SJSA1 (cell line): ENCODE results near the gene TTBK1. TPM values are rescaled to one million over a fixed set of nuclear protein-coding genes. Genes with fewer than 3 reads are reported as not detected.

ENCODE experiments used
- DNase-seq, 2 experiments: peaks; one replicate each; pipeline ENCODE4 v3.0.0-alpha.2; 2015 to 2020; ENCODE audit warnings: low spot score in 2 of 2, low read depth in 1 of 2
- H3K27ac ChIP-seq: fragments of 250-450 bp; sonication (Bioruptor Pico); 2 replicates; pipeline ENCODE4 v1.5.1; 2020; ENCODE audit warnings: mild to moderate bottlenecking, moderate library complexity
- H3K27me3 ChIP-seq: fragments of 250-450 bp; sonication (Bioruptor Pico); replicated peaks from 2 replicates; pipeline ENCODE4 v1.5.1; 2020; ENCODE audit warnings: mild to moderate bottlenecking, moderate library complexity
- H3K36me3 ChIP-seq: fragments of 250-450 bp; sonication (Bioruptor Pico); 2 replicates; pipeline ENCODE4 v1.5.1; 2020; ENCODE audit warnings: mild to moderate bottlenecking
- H3K4me1 ChIP-seq: fragments of 250-450 bp; sonication (Bioruptor Pico); replicated peaks from 2 replicates; pipeline ENCODE4 v1.6.1; 2021; ENCODE audit warnings: mild to moderate bottlenecking
- H3K4me3 ChIP-seq: fragments of 250-450 bp; sonication (Bioruptor Pico); 2 replicates; pipeline ENCODE4 v1.5.1; 2020; ENCODE audit warnings: mild to moderate bottlenecking
- H3K9me3 ChIP-seq: fragments of 250-450 bp; sonication (Bioruptor Pico); replicated peaks from 2 replicates; pipeline ENCODE4 v1.5.1; 2020; ENCODE audit warnings: mild to moderate bottlenecking
- total RNA-seq: library from RNA; depleted of rRNA; stranded (reverse); fragments of >200 nt; shearing (Covaris generic); gene quantifications from 2 replicates; pipeline ENCODE4 v1.2.3, GENCODE V29; 2014

The TTBK1 gene
- total RNA-seq, 1 experiment from 2014 or later, result not detected

GRCh38 chr6:43215066-43215465, 28.2 kb upstream of the TTBK1 start:
- no peak for DNase-seq
- no peaks in the 10 kb centered on the region for H3K27me3 ChIP-seq
- no peak overlapping the region for H3K4me3 ChIP-seq
- H3K4me1 ChIP-seq, result no peaks in the 10 kb centered on the region
- H3K9me3 ChIP-seq, result no peaks in the 10 kb centered on the region
- peaks cover 17% of the 10 kb centered on the region for H3K36me3 ChIP-seq
- H3K27ac ChIP-seq, result no peak overlapping the region

DNA sequence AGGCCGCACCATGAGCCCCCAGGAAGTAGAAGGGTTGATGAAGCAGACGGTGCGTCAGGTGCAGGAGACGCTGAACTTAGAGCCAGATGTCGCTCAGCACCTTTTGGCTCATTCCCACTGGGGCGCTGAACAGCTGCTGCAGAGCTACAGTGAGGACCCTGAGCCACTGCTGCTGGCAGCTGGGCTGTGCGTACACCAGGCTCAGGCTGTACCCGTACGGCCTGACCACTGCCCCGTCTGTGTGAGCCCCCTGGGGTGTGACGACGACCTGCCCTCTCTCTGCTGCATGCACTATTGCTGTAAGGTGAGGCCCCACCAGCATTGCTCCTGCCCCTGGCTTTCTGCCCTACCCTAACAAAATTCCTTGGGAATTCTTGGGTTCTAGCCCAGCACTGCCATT, 27.1 kb upstream of the TTBK1 start:
- Histone ChIP-seq H3K36me3 (peaks cover 22% of the 10 kb centered on the region), H3K4me3 (no peak overlapping the region), H3K9me3 (no peaks in the 10 kb centered on the region), H3K27ac (no peak overlapping the region), H3K4me1 (no peaks in the 10 kb centered on the region), H3K27me3 (no peaks in the 10 kb centered on the region)
- DNase-seq, result no peak

DNA sequence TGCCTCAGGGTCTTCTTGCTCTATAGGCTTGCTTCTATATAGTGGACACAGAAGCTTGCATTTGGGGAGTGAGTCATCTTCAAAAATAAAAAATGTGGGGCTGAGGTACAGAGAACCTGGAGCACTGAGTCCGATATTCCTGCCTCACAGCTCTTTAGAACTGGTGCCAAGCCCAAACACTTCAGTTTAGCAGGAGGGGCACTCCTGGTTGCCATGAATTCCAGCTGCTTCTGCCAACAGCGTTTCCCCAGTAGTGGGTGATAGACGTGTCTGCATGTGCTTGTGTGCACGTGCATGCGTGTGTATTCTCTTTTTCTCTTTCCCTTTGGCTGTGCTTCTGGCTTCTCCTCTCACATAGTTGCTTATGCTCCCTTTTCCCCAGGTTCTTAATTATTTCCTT, 25.9 kb upstream of the TTBK1 start:
- DNase-seq, result no peak
- no peak overlapping the region for H3K4me3 ChIP-seq
- no peak overlapping the region for H3K27ac ChIP-seq
- no peaks in the 10 kb centered on the region for H3K27me3 ChIP-seq
- H3K4me1 ChIP-seq, result no peaks in the 10 kb centered on the region
- H3K36me3 ChIP-seq, result peaks cover 22% of the 10 kb centered on the region
- no peaks in the 10 kb centered on the region for H3K9me3 ChIP-seq

GRCh38 chr6:43219119-43219518, 24.2 kb upstream of the TTBK1 start:
- Histone ChIP-seq H3K27ac (no peak overlapping the region), H3K27me3 (no peaks in the 10 kb centered on the region), H3K36me3 (peaks cover 24% of the 10 kb centered on the region), H3K9me3 (no peaks in the 10 kb centered on the region), H3K4me3 (no peak overlapping the region), H3K4me1 (peaks cover 2% of the 10 kb centered on the region; the same call in 1 of the 2 replicates)
- DNase-seq, result no peak

DNA sequence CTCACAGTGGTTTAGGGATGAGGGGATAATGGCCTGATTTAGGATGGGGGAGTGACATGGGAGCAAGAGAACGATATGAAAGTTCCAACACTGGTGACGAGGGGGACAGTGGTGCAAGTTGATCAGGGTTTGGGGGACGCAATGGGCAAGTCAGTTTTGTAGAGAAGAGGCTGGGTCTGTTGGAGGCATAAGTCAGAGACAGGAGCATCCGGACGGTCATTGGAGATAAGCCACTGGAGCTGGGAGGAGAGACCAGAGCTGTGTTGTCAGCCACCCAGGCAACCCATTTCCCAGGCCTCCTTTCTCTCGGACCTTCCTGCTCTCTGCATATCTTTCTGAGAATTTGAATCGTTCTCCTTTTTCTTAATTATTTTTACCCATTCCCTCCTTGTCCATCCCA, 23.5 kb upstream of the TTBK1 start:
- DNase-seq, result no peak
- Histone ChIP-seq H3K36me3 (peaks cover 30% of the 10 kb centered on the region), H3K9me3 (no peaks in the 10 kb centered on the region), H3K27me3 (no peaks in the 10 kb centered on the region), H3K27ac (no peak overlapping the region), H3K4me1 (peaks cover 9% of the 10 kb centered on the region; the same call in 1 of the 2 replicates), H3K4me3 (no peak overlapping the region)

GRCh38 chr6:43220439-43220951, 22.8 kb upstream of the TTBK1 start:
- peaks cover 9% of the 10 kb centered on the region; the same call in 1 of the 2 replicates for H3K4me1 ChIP-seq
- no peak overlapping the region for H3K4me3 ChIP-seq
- H3K36me3 ChIP-seq, result peaks cover 29% of the 10 kb centered on the region
- H3K27ac ChIP-seq, result no peak overlapping the region
- H3K27me3 ChIP-seq, result no peaks in the 10 kb centered on the region
- no peak for DNase-seq
- H3K9me3 ChIP-seq, result no peaks in the 10 kb centered on the region

DNA sequence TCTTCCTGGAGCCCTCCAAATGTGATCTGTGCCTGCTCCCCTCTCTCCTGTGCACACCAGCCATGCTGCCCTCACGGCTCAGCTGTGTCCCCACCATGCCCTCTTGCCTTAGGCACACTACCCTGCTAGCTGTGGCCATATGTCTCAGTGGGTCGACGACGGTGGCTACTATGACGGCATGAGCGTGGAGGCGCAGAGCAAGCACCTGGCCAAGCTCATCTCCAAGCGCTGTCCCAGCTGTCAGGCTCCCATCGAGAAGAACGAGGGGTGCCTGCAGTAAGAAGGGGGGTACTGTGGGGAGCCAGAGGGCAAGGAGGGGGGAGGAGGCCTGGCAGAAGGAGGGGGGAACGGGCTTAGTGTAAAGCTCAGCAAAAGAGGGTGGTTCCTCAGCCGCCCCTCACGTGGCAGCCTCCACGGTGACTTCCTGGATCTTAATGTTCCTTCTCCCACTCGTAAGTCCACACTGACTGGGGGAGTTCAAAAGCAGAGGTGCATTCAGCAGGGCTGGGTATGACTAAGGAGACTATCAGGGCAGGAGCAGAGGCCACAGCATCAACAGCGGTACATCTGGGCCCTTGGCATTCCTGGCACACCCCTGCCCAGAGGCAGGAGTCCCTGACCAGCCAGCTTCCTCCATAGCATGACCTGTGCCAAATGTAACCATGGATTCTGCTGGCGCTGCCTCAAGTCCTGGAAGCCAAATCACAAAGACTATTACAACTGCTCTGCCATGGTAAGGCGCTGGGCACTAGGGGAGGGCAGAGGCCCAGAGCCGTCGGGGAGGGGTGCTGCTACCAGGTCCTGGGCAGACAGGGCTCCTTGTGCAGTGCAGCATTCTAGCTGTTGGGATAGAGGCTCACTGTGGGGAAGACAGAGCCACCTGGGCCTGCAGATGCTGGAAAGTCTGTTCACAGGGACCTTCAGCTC, 22.0 kb upstream of the TTBK1 start:
- Histone ChIP-seq H3K4me1 (peaks cover 9% of the 10 kb centered on the region; the same call in 1 of the 2 replicates), H3K4me3 (no peak overlapping the region), H3K9me3 (no peaks in the 10 kb centered on the region), H3K27ac (no peak overlapping the region), H3K27me3 (no peaks in the 10 kb centered on the region), H3K36me3 (peaks cover 21% of the 10 kb centered on the region)
- no peak for DNase-seq

DNA sequence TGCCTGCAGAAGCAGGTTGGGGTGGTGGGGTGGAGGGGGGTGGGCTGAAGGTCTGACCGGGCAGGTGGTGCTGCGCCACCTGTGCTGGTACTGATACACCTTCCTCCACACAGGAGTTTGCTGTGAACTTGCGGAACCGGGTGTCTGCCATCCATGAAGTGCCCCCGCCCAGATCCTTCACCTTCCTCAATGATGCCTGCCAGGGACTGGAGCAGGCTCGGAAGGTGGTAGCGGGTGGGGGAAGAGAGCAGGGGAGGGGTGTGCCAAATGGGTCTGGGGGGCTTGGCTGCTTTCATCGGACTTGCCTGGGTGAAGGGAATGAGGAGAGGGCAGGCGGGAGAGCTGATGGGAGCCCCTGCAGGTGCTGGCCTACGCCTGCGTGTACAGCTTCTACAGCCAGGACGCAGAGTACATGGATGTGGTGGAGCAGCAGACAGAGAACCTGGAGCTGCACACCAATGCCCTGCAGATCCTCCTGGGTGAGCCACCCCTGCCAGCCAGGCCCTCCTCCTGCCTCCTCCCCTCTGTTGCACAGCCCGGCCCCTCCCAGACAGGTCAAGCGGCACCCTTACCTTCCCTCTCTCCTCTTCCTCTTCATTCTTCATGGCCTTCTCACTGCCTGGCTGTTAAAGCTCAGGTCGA, 20.7 kb upstream of the TTBK1 start:
- DNase-seq, result no peak

DNA sequence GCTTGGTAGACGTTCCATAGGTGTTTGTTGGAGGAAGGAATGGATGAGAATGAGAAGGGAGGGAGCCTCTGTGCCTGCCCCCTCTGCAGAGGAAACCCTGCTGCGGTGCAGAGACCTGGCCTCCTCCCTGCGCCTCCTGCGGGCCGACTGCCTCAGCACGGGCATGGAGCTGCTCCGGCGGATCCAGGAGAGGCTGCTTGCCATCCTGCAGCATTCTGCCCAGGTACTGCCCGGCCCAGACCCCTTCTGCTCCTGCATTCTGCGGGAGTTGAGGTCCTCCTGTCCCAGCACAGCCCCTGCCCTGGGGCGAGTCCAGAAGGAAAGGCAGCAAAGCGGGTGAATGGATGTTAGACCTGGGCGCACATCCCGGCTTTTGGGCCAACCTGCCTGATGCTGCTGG, 20.1 kb upstream of the TTBK1 start:
- Histone ChIP-seq H3K4me1 (peaks cover 9% of the 10 kb centered on the region; the same call in 1 of the 2 replicates), H3K36me3 (peaks cover 16% of the 10 kb centered on the region), H3K27me3 (no peaks in the 10 kb centered on the region), H3K4me3 (no peak overlapping the region), H3K27ac (no peak overlapping the region), H3K9me3 (no peaks in the 10 kb centered on the region)
- DNase-seq, result no peak

More for the DNA sequence above, 20.7 kb upstream of the TTBK1 start:
- Histone ChIP-seq H3K27ac (no peak overlapping the region), H3K4me3 (no peak overlapping the region), H3K27me3 (no peaks in the 10 kb centered on the region), H3K9me3 (no peaks in the 10 kb centered on the region), H3K36me3 (peaks cover 16% of the 10 kb centered on the region), H3K4me1 (peaks cover 9% of the 10 kb centered on the region; the same call in 1 of the 2 replicates)

DNA sequence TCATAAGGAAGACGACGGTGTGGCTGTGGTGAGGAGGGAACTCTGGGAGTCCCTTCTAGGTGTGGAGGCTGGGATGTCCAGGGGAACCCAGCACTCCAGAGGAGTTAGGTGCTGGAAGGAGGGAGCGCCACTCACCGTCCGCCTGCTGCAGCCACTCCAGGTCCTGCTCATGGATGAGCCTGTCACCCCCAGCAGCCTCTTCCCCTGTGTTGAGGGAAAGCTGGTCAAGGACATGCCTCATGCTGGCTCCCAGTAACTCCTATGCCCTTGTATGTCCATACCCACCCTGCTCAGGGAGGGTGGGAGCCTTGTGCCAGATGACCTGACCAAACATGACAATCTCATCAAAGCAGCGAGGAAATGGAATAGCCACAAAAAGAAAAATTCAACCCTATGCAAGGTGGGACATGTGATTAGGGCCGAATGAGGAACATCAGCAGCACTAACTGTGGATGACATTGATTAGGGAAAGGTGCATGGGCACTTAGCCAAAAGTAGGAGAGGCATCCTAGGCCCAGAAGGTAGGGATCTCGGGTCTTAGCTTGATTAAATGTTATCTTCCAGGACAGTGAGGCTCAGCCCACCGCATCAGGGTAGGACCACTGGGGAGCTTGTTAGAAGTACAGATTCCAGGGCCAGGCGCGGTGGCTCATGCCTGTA, 17.0 kb upstream of the TTBK1 start:
- Histone ChIP-seq H3K27ac (no peak overlapping the region), H3K27me3 (peaks cover 4% of the 10 kb centered on the region; the same call in 1 of the 2 replicates), H3K9me3 (no peaks in the 10 kb centered on the region), H3K36me3 (peaks cover 12% of the 10 kb centered on the region), H3K4me1 (peaks cover 19% of the 10 kb centered on the region; the same call in 1 of the 2 replicates), H3K4me3 (no peak overlapping the region)
- no peak for DNase-seq

DNA sequence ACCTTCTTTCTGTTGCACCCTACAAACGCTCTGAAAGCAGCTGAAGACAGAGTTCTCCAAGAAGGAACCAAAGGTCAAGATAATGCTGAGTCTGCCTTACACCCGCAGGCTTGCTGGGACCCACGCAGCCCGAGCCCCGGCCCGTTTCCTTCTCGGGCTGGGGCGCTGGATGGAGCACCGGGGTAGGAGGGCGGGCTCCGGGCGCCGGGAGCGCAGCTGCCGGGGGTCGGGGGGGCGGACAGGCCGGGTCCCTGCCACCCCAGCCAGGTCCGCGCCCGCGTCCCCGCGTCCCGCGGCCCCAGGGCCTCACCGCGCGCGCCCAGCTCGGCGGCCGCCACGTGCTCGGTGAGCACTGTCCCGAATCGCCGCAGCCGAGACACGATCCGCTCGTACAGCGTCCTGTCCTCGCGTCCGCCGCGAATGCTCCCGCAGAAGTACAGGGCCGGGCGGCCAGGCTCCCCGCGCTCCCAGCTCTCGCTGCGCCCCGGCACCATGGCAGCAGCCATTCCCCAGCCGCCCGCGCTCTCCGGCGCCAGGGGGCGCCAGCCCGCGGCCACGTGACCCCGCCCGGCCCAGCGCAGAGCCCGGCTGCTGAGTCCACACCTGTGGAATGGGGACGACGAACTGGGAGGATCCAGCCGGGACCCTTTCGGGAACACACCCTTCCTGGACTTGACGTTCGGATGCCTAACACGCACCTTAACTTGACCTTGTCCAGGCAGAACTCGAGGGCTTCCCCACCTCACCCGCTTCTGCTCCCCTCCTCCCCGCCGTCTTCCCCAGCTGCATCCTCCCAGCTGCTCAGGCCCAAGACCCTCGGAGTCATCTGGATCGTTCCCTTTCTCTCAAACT, 14.1 kb upstream of the TTBK1 start, which contains the start of gene DNPH1:
DNPH1 (minus strand) TSS at position 531 of the 852 bp plus-strand sequence; CDS start at position 506, 25 bp downstream.
- peaks cover 17% of the 10 kb centered on the region; the same call in 1 of the 2 replicates for H3K4me1 ChIP-seq
- H3K27ac ChIP-seq, result no peak within 1 kb of the TSS
- peaks cover 5% of the 10 kb centered on the region for H3K36me3 ChIP-seq
- no peaks in the 10 kb centered on the region for H3K9me3 ChIP-seq
- H3K4me3 ChIP-seq, result peak within 1 kb of the TSS; percentile 56
- H3K27me3 ChIP-seq, result peaks cover 10% of the 10 kb centered on the region
- DNase-seq, result peak; percentile 64 to 70

DNA sequence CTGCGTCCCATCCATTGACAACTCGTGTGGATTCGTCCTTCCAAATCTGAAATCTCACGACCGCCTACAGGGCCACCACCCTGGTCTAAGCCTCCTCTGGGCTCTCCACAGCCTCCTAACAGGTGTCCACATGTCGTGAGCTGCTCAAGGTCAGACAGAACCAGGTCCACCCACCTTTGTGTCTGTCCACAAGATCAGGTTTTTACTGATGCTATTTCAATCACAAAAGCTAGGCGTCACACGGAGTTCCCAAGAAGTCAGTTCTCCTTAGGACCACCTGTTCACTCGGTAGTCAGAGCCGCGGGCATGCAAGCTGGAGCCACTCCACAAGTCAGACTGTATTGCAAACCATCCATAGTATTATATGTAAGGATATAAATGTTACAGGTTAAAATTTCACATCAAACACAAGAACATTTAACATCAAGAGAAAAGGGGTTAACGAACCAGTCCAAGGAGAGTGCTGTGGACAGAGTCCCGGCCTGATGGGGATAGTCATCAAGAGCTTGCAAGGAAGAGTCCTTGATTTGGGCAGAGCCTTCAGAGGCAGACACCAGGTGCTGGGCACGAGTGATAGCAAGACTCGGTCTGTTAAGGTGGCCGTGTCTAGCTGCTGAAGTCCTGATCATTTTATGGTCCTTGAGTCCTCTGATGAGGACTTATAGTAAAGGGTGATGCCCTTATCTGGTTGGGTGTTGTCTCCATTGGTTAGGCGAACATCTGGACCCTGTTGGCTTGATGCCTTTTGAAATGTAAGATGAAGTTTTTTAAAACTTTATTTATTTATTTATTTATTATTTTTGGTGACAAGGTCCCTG, 13.3 kb upstream of the TTBK1 start:
- no peak overlapping the region for H3K4me3 ChIP-seq
- no peak for DNase-seq

More for the DNA sequence above, 13.3 kb upstream of the TTBK1 start:
- Histone ChIP-seq H3K9me3 (no peaks in the 10 kb centered on the region), H3K27ac (no peak overlapping the region), H3K4me1 (peaks cover 11% of the 10 kb centered on the region; the same call in 1 of the 2 replicates), H3K36me3 (no peaks in the 10 kb centered on the region), H3K27me3 (peaks cover 10% of the 10 kb centered on the region)
